Gastroesophageal sphincter (tissue), 4 donors: ENCODE data around the gene WDR27. TPM values are rescaled to one million over a fixed set of nuclear protein-coding genes. Genes with fewer than 3 reads are reported as not detected.

Source experiments
- ATAC-seq: fragments of 150-250 bp; one replicate; pipeline ENCODE4 v1.9.1; 2016; ENCODE audit warnings: mild to moderate bottlenecking, moderate library complexity
- H3K27ac ChIP-seq, 4 donors: fragments of 200-600 bp; sonication (generic) in 3 of 4; 1 replicate in 3 of 4; 2 replicates in 1 of 4; pipeline ENCODE4 v1.5.1; 2016 to 2019
- H3K27me3 ChIP-seq: fragments of 200-600 bp; sonication (generic); one replicate; pipeline ENCODE4 v1.5.1; 2019
- H3K36me3 ChIP-seq, 2 donors: fragments of 200-600 bp; sonication (generic); one replicate each; pipeline ENCODE4 v1.5.1; 2019; ENCODE audit warnings: control low read depth in 1 of 2
- H3K4me1 ChIP-seq, 3 donors: fragments of 200-600 bp; sonication (generic); 1 replicate in 2 of 3; 2 replicates in 1 of 3; pipeline ENCODE4 v1.5.1; 2016 to 2019; ENCODE audit warnings: control low read depth in 2 of 3
- H3K4me3 ChIP-seq, 2 donors: fragments of 200-600 bp; sonication (generic); one replicate each; pipeline ENCODE4 v1.5.1; 2019; ENCODE audit warnings: mild to moderate bottlenecking in 1 of 2, moderate library complexity in 1 of 2
- H3K9me3 ChIP-seq, 3 donors: fragments of 200-600 bp; sonication (generic); one replicate each; pipeline ENCODE4 v1.5.1; 2017 to 2019; ENCODE audit warnings: control low read depth in 2 of 3
- CTCF ChIP-seq, 4 experiments: fragments of 200-600 bp in 2 of 4; fragments of 450-650 bp in 2 of 4; sonication (generic) in 1 of 4; IDR thresholded peaks; one replicate each; pipeline ENCODE4 v1.5.1; 2017 to 2019; ENCODE audit warnings: antibody characterized with exemption in 4 of 4, mild to moderate bottlenecking in 2 of 4, moderate library complexity in 2 of 4
- EP300 ChIP-seq: sonication (generic); formaldehyde crosslinking; IDR thresholded peaks from one replicate; pipeline ENCODE4 v1.6.1; 2017; ENCODE audit warnings: antibody characterized with exemption, mild to moderate bottlenecking
- POLR2A ChIP-seq, 2 donors: fragments of 450-650 bp; IDR thresholded peaks; one replicate each; pipeline ENCODE4 v1.6.1; 2017; ENCODE audit warnings: antibody characterized with exemption in 2 of 2, mild to moderate bottlenecking in 2 of 2, moderate library complexity in 1 of 2
- POLR2AphosphoS5 ChIP-seq: sonication (generic); formaldehyde crosslinking; IDR thresholded peaks from one replicate; pipeline ENCODE4 v1.6.1; 2017; ENCODE audit warnings: antibody characterized with exemption
- WGBS, 2 donors: methylation state at CpG; one replicate each; pipeline ENCODE4 v1.1.5; 2018; ENCODE audit warnings: low coverage in 1 of 2; 5-methylcytosine and 5-hydroxymethylcytosine counted together
- total RNA-seq, 4 donors: library from RNA; depleted of rRNA; stranded (reverse); fragments of >200 nt; gene quantifications; one replicate each; pipeline ENCODE4 v1.1.0, GENCODE V29; 2016

Gene WDR27
- total RNA-seq, 4 donors from 2014 or later: 10.0 to 35.0 (median 20.7) TPM

GRCh38 chr6:169677096-169677495 is 24.7 kb downstream of the WDR27 start:
- no peaks in the 10 kb centered on the region for H3K4me1 ChIP-seq
- no peak for ATAC-seq
- H3K27me3 ChIP-seq: no peaks in the 10 kb centered on the region
- 90 to 91% methylated on average over 1 of the region's 1 CpG for WGBS, 2 donors
- H3K4me3 ChIP-seq: no peak overlapping the region
- peaks cover 0 to 50% of the 10 kb centered on the region in 2 donors for H3K36me3 ChIP-seq
- TF ChIP-seq POLR2AphosphoS5 (no peak), EP300 (no peak), POLR2A (IDR thresholded peaks at IDR 0.05) (no peak), CTCF (IDR thresholded peaks at IDR 0.05) (no peak)
- no peaks in the 10 kb centered on the region for H3K9me3 ChIP-seq
- H3K27ac ChIP-seq: no peak overlapping the region

- ATAC-seq: no peak
- Histone ChIP-seq H3K27me3 (no peaks in the 10 kb centered on the region), H3K36me3 (peaks cover 0 to 54% of the 10 kb centered on the region in 2 donors), H3K4me1 (no peaks in the 10 kb centered on the region), H3K4me3 (no peak overlapping the region), H3K27ac (no peak overlapping the region), H3K9me3 (no peaks in the 10 kb centered on the region)
- WGBS, 2 donors: 80% methylated on average over 2 of the region's 3 CpGs; no CpG with 5 or more reads in 1 of the 2 donors
- TF ChIP-seq POLR2AphosphoS5 (no peak), EP300 (no peak), POLR2A (IDR thresholded peaks at IDR 0.05) (no peak), CTCF (IDR thresholded peaks at IDR 0.05) (no peak)
These were observed 26.8 kb downstream of the WDR27 start for GRCh38 chr6:169675011-169675410.

GRCh38 chr6:169671563-169671962 is 30.3 kb downstream of the WDR27 start:
- TF ChIP-seq CTCF (IDR thresholded peaks at IDR 0.05) (no peak), POLR2AphosphoS5 (no peak), POLR2A (IDR thresholded peaks at IDR 0.05) (no peak), EP300 (no peak)
- Histone ChIP-seq H3K27me3 (no peaks in the 10 kb centered on the region), H3K4me1 (no peaks in the 10 kb centered on the region), H3K4me3 (no peak overlapping the region), H3K27ac (no peak overlapping the region), H3K36me3 (peaks cover 0 to 60% of the 10 kb centered on the region in 2 donors), H3K9me3 (no peaks in the 10 kb centered on the region)
- no peak for ATAC-seq
- WGBS, 2 donors: 89 to 99% methylated on average over 5 of the region's 5 CpGs

GRCh38 chr6:169669889-169670288 is 31.9 kb downstream of the WDR27 start:
- 61 to 67% methylated on average over 6 to 7 of the region's 7 CpGs for WGBS, 2 donors
- no peaks in the 10 kb centered on the region for H3K4me1 ChIP-seq
- ATAC-seq: peak; percentile 41
- peak overlapping the region in 1 of 4 donors; percentile 7 for H3K27ac ChIP-seq
- peaks cover 0 to 70% of the 10 kb centered on the region in 2 donors for H3K36me3 ChIP-seq
- H3K9me3 ChIP-seq: no peaks in the 10 kb centered on the region
- H3K4me3 ChIP-seq: no peak overlapping the region
- no peak for TF ChIP-seq EP300
- no peak for TF ChIP-seq POLR2AphosphoS5
- H3K27me3 ChIP-seq: no peaks in the 10 kb centered on the region

- H3K36me3 ChIP-seq: peaks cover 0 to 75% of the 10 kb centered on the region in 2 donors
- H3K4me3 ChIP-seq: no peak overlapping the region
- H3K27ac ChIP-seq: peak overlapping the region in 1 of 4 donors; percentile 7
- TF ChIP-seq POLR2A (IDR thresholded peaks at IDR 0.05) (no peak), EP300 (no peak), POLR2AphosphoS5 (no peak), CTCF (IDR thresholded peaks at IDR 0.05) (no peak)
- H3K4me1 ChIP-seq: no peaks in the 10 kb centered on the region
- no peaks in the 10 kb centered on the region for H3K9me3 ChIP-seq
- WGBS, 2 donors: 91 to 100% methylated on average over 1 to 6 of the region's 6 CpGs
- no peak for ATAC-seq
- H3K27me3 ChIP-seq: no peaks in the 10 kb centered on the region
These were observed 32.7 kb downstream of the WDR27 start for GRCh38 chr6:169669147-169669546.
